Right lobe of liver (tissue), 6 donors: Measurements from ENCODE around the gene MFRP. TPM values are rescaled to one million over a fixed set of nuclear protein-coding genes. Genes with fewer than 3 reads are reported as not detected.

Experiments used
- ATAC-seq, 4 donors: fragments of 200-7000 bp; cut with Tn5 transposase; one replicate each; pipeline ENCODE4 v1.9.1; 2020; ENCODE audit warnings: mild to moderate bottlenecking in 4 of 4, moderate library complexity in 4 of 4
- DNase-seq, 3 donors: peaks; one replicate each; pipeline ENCODE4 v3.0.0-alpha.2; 2020
- H3K27ac ChIP-seq, 3 donors: fragments of 200-600 bp; one replicate each; pipeline ENCODE4 v1.8.0; 2022
- H3K27me3 ChIP-seq, 2 donors: fragments of 200-600 bp; one replicate each; pipeline ENCODE4 v1.8.0; 2022
- H3K36me3 ChIP-seq, 4 donors: fragments of 200-600 bp; sonication (generic) in 1 of 4; one replicate each; pipeline versions ENCODE4 v1.5.1 to v1.8.0; 2017 to 2022; ENCODE audit warnings: control low read depth in 1 of 4
- H3K4me1 ChIP-seq, 4 donors: fragments of 200-600 bp; sonication (generic) in 1 of 4; one replicate each; pipeline versions ENCODE4 v1.5.1 to v1.8.0; 2017 to 2022; ENCODE audit warnings: control low read depth in 1 of 4
- H3K4me3 ChIP-seq, 3 donors: fragments of 200-600 bp; one replicate each; pipeline ENCODE4 v1.8.0; 2022
- H3K9me3 ChIP-seq, 4 donors: fragments of 200-600 bp; sonication (generic) in 1 of 4; one replicate each; pipeline versions ENCODE4 v1.5.1 to v1.8.0; 2017 to 2022; ENCODE audit warnings: control low read depth in 1 of 4
- CTCF ChIP-seq, 4 donors: fragments of 200-600 bp in 3 of 4; fragments of 450-650 bp in 1 of 4; IDR thresholded peaks; one replicate each; pipeline versions ENCODE4 v1.5.1 to v1.8.0; 2016 to 2022; ENCODE audit warnings: antibody characterized with exemption in 4 of 4, mild to moderate bottlenecking in 2 of 4
- POLR2A ChIP-seq: fragments of 450-650 bp; IDR thresholded peaks from one replicate; pipeline ENCODE4 v1.6.1; 2017; ENCODE audit warnings: antibody characterized with exemption, mild to moderate bottlenecking
- whole genome bisulfite sequencing: methylation state at CpG from one replicate; pipeline ENCODE4 v1.1.6; 2018; ENCODE audit warnings: low coverage, low lambda C conversion rate; ENCODE audit not compliant: insufficient coverage; ENCODE audit errors: missing lambda C conversion rate; 5-methylcytosine and 5-hydroxymethylcytosine counted together
- intact Hi-C, 2 donors: fragments of 100-400 bp; cut with DNase I; formaldehyde crosslinking; loops; one replicate each; pipeline versions ENCODE4 v1.11.2 to v1.14.1; 2022
- total RNA-seq, 6 experiments: library from RNA; depleted of rRNA in 2 of 6; stranded (reverse); fragments of >200 nt in 2 of 6; fragmentation: NEBNext Ultra II Directional in 3 of 6; extraction: Animal tissue kit (Norgen Biotek cat#: 25700) in 3 of 6; gene quantifications; one replicate each; pipeline versions ENCODE4 v1.1.0 to v1.2.4, GENCODE V29; 2016 to 2023
- donor health status: DM: no; HTN: yes; CAD: no.
- donor health status: DM: no; HTN: no; CAD: no.
- donor health status: DM: no; HTN: no; CAD: no.
- donor health status: DM: no; HTN: yes; CAD: no.
- donor health status: DM: no; HTN: yes; CAD: no.

Gene MFRP
- total RNA-seq, 6 experiments from 2014 or later, result not detected

GRCh38 chr11:119317592-119318239, 28.8 kb downstream of the MFRP start:
- Histone ChIP-seq H3K27ac (peak overlapping the region in 1 of 3 donors; percentile 40), H3K27me3 (peaks cover 0 to 4% of the 10 kb centered on the region in 2 donors), H3K4me3 (no peak overlapping the region), H3K9me3 (no peaks in the 10 kb centered on the region), H3K36me3 (no peaks in the 10 kb centered on the region), H3K4me1 (peaks cover 0 to 25% (median 4%) of the 10 kb centered on the region in 4 donors)
- TF ChIP-seq POLR2A (no peak), CTCF (IDR thresholded peaks at IDR 0.05) (no peak)
- ATAC-seq (no peak), DNase-seq (no peak)
- WGBS, result 79% methylated on average over 3 of the region's 14 CpGs
- intact Hi-C loops, result no loop called here

GRCh38 chr11:119316729-119317591, 29.5 kb downstream of the MFRP start, which contains the start of gene MCAM:
Gene MCAM, minus strand, starts transcription at chr11:119317130. Its CDS starts 29 bp downstream, at chr11:119317101.
- Histone ChIP-seq H3K27ac (peak within 1 kb of the TSS; percentile 15 to 63 (median 43)), H3K27me3 (peaks cover 0 to 4% of the 10 kb centered on the region in 2 donors), H3K9me3 (no peaks in the 10 kb centered on the region), H3K4me1 (peaks cover 0 to 25% (median 4%) of the 10 kb centered on the region in 4 donors), H3K4me3 (peak within 1 kb of the TSS; percentile 32 to 42 (median 35)), H3K36me3 (no peaks in the 10 kb centered on the region)
- ATAC-seq (peak in 3 of 4 donors; percentile 4 to 10 (median 5)), DNase-seq (peak in 2 of 3 donors; percentile 47 to 61)
- TF ChIP-seq CTCF (IDR thresholded peaks at IDR 0.05), result no peak
- TF ChIP-seq POLR2A, result no peak
- WGBS, result no CpG with 5 or more reads among the region's 74 CpGs
- intact Hi-C loops, result no loop called here

- Histone ChIP-seq H3K4me1 (peaks cover 0 to 21% (median 1%) of the 10 kb centered on the region in 4 donors), H3K9me3 (no peaks in the 10 kb centered on the region), H3K27ac (peak overlapping the region; percentile 15 to 63 (median 43)), H3K36me3 (no peaks in the 10 kb centered on the region), H3K27me3 (peaks cover 0 to 4% of the 10 kb centered on the region in 2 donors), H3K4me3 (peak overlapping the region; percentile 32 to 42 (median 35))
- TF ChIP-seq CTCF (IDR thresholded peaks at IDR 0.05) (no peak), POLR2A (no peak)
- 7% methylated on average over 6 of the region's 46 CpGs for WGBS
- DNase-seq (peak in 2 of 3 donors; percentile 36 to 62), ATAC-seq (no peak)
- intact Hi-C loops, result no loop called here
Observed at GRCh38 chr11:119316016-119316728, 30.3 kb downstream of the MFRP start.
